ENCODE data around the gene F2RL1. TPM values are rescaled to one million over a fixed set of nuclear protein-coding genes. Genes with fewer than 3 reads are reported as not detected.
A peak's percentile ranks its signal among the peaks of the same experiment; 100 is the strongest.
"Not testable (repeated sequence)": the region's sequence is repeated elsewhere in the genome, so short reads cannot be mapped to it uniquely, and the experiment has no call there.

The F2RL1 gene
- total RNA-seq, 4 donors from 2014 or later, result 10.2 to 14.9 (median 13.6) TPM

GRCh38 chr5:76807296-76807695, 11.5 kb upstream of the F2RL1 start:
- 31 to 47% methylated on average over 3 of the region's 3 CpGs for WGBS, 2 donors
- no peaks in the 10 kb centered on the region for H3K27me3 ChIP-seq
- peaks cover 8 to 18% of the 10 kb centered on the region in 2 donors for H3K4me1 ChIP-seq
- H3K36me3 ChIP-seq, result no peaks in the 10 kb centered on the region
- no peak overlapping the region for H3K4me3 ChIP-seq (replicated peaks in 1 of 3)
- no peaks in the 10 kb centered on the region for H3K9me3 ChIP-seq
- intact Hi-C loops (cut with DNase I), result no loop called here
- DNase-seq, result peak; percentile 55 to 63
- TF ChIP-seq CTCF (IDR thresholded peaks at IDR 0.05), result no peak
- no peak for TF ChIP-seq POLR2A (IDR thresholded peaks at IDR 0.05)
- H3K27ac ChIP-seq, result peak overlapping the region; percentile 50 to 71 (median 66)

- intact Hi-C loops (cut with DNase I), result no loop called here
- WGBS, 2 donors, result 78 to 83% methylated on average over 5 of the region's 5 CpGs
- DNase-seq, result peak; percentile 42 to 43
These were observed 10.6 kb upstream of the F2RL1 start for GRCh38 chr5:76808141-76808691.

GRCh38 chr5:76809141-76809540, 9.7 kb upstream of the F2RL1 start:
- WGBS, 2 donors, result 82% methylated on average over 4 of the region's 4 CpGs
- Histone ChIP-seq H3K36me3 (no peaks in the 10 kb centered on the region), H3K4me3 (replicated peaks in 1 of 3) (no peak overlapping the region), H3K27ac (no peak overlapping the region), H3K27me3 (no peaks in the 10 kb centered on the region), H3K9me3 (no peaks in the 10 kb centered on the region), H3K4me1 (peaks cover 8 to 18% of the 10 kb centered on the region in 2 donors)
- intact Hi-C loops (cut with DNase I), result no loop called here
- no peak for TF ChIP-seq POLR2A (IDR thresholded peaks at IDR 0.05)
- no peak for TF ChIP-seq CTCF (IDR thresholded peaks at IDR 0.05)
- DNase-seq, result no peak

More at GRCh38 chr5:76808141-76808691, 10.6 kb upstream of the F2RL1 start:
- no peaks in the 10 kb centered on the region for H3K27me3 ChIP-seq
- no peaks in the 10 kb centered on the region for H3K9me3 ChIP-seq
- TF ChIP-seq POLR2A (IDR thresholded peaks at IDR 0.05) (no peak), CTCF (IDR thresholded peaks at IDR 0.05) (no peak)
- H3K27ac ChIP-seq, result peak overlapping the region; percentile 50 to 71 (median 66)
- H3K4me1 ChIP-seq, result peaks cover 8 to 18% of the 10 kb centered on the region in 2 donors
- no peak overlapping the region for H3K4me3 ChIP-seq (replicated peaks in 1 of 3)
- H3K36me3 ChIP-seq, result no peaks in the 10 kb centered on the region

- H3K4me1 ChIP-seq, result peaks cover 8 to 18% of the 10 kb centered on the region in 2 donors
- 81 to 87% methylated on average over 6 of the region's 6 CpGs for WGBS, 2 donors
- H3K9me3 ChIP-seq, result no peaks in the 10 kb centered on the region
- H3K36me3 ChIP-seq, result no peaks in the 10 kb centered on the region
- DNase-seq, result no peak
- intact Hi-C loops (cut with DNase I), result no loop called here
- H3K4me3 ChIP-seq (replicated peaks in 1 of 3), result no peak overlapping the region
- H3K27ac ChIP-seq, result no peak overlapping the region
- TF ChIP-seq POLR2A (IDR thresholded peaks at IDR 0.05) (no peak), CTCF (IDR thresholded peaks at IDR 0.05) (no peak)
- no peaks in the 10 kb centered on the region for H3K27me3 ChIP-seq
These were observed 8.6 kb upstream of the F2RL1 start for GRCh38 chr5:76810236-76810635.

GRCh38 chr5:76811214-76811613, 7.6 kb upstream of the F2RL1 start:
- H3K27me3 ChIP-seq, result no peaks in the 10 kb centered on the region
- H3K4me1 ChIP-seq, result peaks cover 8 to 13% of the 10 kb centered on the region in 2 donors
- 95 to 96% methylated on average over 5 of the region's 5 CpGs for WGBS, 2 donors
- no peak overlapping the region for H3K27ac ChIP-seq
- TF ChIP-seq CTCF (IDR thresholded peaks at IDR 0.05) (no peak), POLR2A (IDR thresholded peaks at IDR 0.05) (no peak)
- H3K36me3 ChIP-seq, result no peaks in the 10 kb centered on the region
- no peak overlapping the region for H3K4me3 ChIP-seq (replicated peaks in 1 of 3)
- H3K9me3 ChIP-seq, result no peaks in the 10 kb centered on the region
- intact Hi-C loops (cut with DNase I), result no loop called here
- DNase-seq, result no peak

GRCh38 chr5:76812209-76812608, 6.6 kb upstream of the F2RL1 start:
- 97% methylated on average over 19 of the region's 32 CpGs; no CpG with 5 or more reads in 1 of the 2 donors for WGBS, 2 donors
- intact Hi-C loops (cut with DNase I), result not testable (repeated sequence)

More at GRCh38 chr5:76812209-76812608, 6.6 kb upstream of the F2RL1 start:
- not testable (repeated sequence) for H3K4me1 ChIP-seq; H3K27me3 ChIP-seq; H3K36me3 ChIP-seq; H3K4me3 ChIP-seq (replicated peaks in 1 of 3); H3K27ac ChIP-seq; H3K9me3 ChIP-seq; DNase-seq

Data from thyroid gland (tissue), 4 donors.